ENCODE measurements around the gene C2CD4B. TPM values are rescaled to one million over a fixed set of nuclear protein-coding genes. Genes with fewer than 3 reads are reported as not detected.

C2CD4B gene
- total RNA-seq, 1 experiment from 2014 or later = not detected

DNA sequence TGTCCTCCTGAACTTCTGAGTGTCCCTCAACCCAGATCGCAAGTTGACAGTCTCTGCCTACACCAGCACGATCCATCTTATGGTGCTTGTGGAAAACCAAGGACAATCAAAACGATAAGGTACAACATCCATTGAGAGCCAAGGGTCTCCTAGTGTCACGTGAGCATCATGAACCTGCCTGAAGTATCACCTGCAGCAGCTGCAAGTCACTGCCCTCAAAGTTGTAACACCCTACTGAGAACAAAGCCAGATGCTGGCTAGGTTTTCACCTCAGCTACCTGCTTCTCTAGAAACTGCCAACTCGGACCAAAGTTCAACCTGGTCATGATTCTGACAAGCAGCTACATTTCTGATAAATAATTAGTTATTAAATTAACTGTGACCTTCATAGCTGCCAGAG is 17.5 kb downstream of the C2CD4B start:
- no peak for DNase-seq (ENCODE audit: low read depth)

DNA sequence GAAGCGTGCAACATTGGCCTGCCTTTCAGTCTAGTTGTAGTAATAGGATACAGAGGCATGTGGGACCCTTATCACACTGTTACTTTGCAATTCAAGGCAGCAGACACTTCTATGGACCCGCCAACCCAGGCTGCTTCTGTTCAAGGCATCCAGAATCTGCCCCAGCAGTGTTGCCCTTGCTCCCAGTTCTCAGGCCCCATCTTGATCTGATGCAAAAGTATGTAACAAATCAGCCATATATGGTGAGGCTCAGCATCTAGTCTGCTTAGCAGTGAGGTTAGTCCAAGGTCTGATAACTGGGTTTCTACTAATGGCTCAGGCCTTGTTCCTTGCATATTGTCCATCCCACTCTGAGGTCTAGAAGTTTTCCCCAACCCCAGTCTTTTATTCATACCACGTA is 17.9 kb downstream of the C2CD4B start:
- DNase-seq (ENCODE audit: low read depth) = no peak

DNA sequence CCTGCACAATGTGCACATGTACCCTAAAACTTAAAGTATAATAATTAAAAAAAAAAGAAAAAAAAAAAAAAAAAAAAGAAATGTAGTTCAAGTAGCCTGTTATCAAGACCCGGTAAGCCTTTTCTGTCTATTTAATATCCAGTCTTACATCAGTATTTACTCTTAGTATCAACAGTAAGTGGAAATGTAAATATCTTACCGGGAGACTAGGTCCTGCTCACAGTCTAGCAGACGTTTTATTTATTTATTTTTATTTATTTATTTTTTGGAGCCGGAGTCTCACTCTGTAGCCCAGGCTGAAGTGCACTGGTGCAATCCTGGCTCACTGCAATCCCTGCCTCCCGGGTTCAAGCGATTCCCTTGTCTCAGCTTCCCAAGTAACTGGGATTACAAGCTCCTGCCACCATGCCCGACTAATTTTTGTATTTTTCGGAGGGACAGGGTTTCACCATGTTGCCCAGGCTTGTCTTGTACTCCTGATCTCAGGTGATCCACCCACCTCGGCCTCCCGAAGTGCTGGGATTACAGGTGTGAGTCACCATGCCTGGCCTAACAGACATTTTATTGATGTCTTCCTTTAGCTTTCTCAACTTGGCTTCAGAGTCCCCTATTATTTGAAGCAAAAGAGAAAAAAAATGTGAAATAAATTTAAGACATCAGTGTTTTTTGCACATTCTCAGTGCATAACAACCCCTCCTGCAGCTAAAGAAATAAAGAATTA is 19.9 kb downstream of the C2CD4B start:
- DNase-seq (ENCODE audit: low read depth) = no peak

- no peak for DNase-seq (ENCODE audit: low read depth)
These were observed 22.3 kb downstream of the C2CD4B start for GRCh38 chr15:62142736-62143135.

DNA sequence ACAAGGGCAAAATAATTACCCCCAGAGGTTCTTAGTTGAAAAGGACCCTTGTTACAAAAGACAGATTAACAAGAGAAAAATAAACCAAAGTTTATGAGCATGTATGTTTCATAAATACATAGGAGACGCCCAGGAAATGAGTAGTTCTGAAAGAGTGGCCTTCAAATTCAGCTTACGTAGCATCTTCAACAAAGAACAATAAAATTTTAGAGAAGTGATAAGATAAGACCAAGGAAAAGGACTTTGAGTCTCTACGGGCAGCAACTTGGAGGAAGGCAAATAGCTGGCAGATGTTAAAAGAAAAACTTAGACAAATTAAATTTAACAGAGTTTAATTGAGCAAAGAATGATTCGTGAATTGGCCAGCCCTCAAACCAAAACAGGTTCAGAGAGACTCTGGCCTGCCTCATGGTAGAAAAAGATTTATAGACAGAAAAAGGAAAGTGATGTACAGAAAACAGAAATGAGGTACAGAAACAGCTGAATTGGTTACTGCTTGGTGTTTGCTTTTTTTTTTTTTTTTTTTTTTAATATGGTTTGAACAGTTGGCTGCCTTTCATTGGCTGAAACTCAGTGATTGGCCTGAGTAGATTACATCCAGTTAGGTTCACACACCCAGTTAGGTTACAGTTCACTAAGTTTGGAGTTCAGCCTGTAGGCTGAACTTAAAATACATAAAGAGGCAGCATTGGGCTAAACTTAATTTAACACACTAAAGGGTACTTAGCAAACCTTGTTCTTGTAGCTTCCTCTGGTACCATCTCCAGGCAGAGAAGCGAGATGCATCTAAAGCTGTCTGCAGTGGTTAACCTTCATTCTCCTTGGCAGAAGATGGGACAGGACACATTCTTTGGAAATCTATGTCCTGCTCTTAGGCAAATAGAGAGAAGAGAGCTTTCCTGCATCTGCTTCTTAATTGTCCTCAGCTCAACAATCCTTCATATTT is 23.2 kb downstream of the C2CD4B start:
- DNase-seq (ENCODE audit: low read depth) = no peak

DNA sequence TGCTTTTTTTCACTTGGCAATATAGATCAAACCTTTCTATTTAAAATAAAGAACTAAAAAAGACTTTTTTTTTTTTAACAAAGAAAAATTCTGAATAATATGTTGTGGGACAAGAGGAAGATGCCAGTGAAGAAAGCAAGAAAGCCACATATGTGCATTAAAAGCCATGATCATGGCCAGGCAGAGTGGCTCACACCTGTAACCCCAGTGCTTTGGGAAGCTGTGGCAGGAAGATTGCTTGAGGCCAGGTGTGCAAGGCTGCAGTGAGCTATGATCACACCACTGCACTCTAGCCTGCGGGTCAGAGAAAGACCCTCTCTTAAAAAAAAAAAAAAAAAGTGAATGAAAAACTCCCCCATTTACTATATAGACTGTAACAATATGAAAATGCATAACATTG is 23.9 kb downstream of the C2CD4B start:
- DNase-seq (ENCODE audit: low read depth) = no peak

DNA sequence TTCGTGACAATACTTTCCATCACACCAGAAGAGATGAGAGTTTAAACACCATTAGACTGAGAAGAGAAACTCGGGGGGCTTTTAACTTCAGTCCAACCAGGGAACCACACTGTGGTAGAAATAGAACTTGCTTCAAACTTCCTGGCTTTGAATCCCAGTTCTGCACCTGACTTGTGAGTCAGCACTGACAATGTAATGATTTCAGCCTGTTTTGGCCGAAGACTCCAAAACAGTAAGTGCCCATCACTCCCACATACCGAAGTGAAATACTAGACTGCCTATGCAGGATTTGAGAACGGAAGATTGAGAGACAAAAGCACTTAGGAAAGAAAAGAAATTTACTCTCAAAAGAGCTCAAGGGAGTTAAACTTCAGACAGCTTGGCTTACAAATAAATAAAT is 27.0 kb downstream of the C2CD4B start:
- peak; percentile 66 for DNase-seq (ENCODE audit: low read depth)

DNA sequence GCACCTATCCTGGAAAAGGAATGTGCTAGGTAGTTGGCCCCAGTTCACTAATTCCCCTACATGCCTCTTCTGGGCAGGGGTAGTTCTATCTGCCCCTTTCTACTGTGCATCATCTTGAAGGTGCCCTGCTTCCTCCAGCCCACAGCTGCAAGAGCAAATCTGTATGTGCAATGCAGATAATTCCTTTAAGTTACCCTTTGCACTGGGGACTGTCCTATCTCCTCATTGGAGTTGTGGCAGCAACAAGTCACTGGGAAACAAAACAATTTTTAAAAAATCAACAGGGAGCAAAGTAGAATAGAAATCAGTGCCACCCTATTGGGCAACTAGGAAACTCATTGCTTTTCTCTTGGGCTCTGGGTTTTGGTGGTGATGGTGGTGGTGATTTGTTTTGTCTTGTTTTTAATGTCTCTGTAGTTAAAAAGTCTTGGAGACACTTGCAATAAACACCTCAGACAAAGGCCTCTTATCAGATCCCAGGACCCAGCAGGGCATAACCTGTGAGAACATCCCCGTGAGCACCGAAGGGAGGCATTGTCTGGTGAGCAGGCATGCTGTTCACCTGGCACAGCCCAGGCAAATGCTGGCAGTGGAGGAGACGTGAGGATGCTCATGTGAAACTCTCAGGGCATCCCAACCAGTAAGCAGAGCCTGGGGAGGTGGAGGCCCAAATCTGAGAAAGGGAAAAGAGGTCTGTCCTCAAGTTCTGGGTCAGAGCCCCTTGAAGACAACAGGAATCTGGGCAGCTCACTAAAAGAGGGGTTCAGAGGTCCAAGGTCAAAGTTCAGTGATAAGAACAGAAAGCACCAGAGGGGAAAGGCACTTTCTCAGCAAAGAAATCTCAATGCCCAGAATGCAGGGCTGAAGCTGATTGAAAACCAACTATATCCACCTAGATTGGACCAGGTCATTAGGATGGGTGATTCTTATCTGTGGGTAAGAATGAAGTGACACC is 27.9 kb downstream of the C2CD4B start:
- no peak for DNase-seq (ENCODE audit: low read depth)

DNA sequence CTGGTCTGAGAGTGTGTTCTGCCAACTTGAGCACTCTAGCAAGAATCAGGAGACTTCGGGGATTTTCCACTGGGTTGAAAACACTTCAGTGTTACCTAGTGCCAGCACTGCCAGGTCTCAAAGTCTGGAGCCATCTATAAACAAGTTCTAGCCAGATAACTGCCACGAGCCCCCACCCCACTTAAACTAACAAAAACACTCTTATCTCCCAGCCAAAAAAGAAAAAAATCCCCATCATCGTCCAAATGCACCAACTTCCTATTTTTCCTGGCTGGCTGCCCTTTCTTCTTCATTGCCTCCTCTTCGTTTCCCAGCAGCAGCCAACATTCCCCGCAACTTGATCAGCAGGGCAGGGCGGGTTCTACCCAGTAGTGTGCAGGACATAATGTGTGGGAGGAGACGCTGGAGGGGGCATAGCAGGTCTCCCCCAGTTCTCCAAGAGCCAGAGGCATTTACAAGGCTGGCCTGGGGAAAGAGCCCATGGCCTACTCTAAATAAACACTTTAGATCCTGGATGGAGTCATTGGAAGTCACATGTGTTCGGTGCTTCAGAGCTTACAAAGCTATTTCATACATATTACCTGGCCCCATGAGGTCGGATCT is 29.5 kb downstream of the C2CD4B start:
- DNase-seq (ENCODE audit: low read depth) = peak; percentile 41

- no peak for DNase-seq (ENCODE audit: low read depth)
These were observed 31.9 kb downstream of the C2CD4B start for GRCh38 chr15:62133141-62133540.

DNA sequence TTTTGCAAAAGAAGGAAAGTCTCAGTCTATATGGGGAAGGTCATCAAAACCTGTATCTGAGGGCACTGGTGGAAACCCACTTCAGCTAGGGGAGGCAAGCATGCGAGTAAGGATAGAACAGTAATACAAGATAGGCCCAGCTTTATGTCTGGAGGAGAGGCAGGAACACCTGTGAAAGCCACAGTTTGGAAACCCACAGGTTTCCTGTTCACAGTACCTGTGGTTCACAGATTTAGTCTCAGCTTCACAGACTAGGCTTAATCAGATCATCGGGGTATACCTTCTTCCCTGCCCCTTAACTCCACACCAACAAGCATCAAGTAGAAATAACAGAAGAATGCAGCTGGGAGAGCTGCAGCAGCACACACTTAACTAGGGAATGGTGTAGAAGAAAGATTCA is 36.2 kb downstream of the C2CD4B start:
- no peak for DNase-seq (ENCODE audit: low read depth)

DNA sequence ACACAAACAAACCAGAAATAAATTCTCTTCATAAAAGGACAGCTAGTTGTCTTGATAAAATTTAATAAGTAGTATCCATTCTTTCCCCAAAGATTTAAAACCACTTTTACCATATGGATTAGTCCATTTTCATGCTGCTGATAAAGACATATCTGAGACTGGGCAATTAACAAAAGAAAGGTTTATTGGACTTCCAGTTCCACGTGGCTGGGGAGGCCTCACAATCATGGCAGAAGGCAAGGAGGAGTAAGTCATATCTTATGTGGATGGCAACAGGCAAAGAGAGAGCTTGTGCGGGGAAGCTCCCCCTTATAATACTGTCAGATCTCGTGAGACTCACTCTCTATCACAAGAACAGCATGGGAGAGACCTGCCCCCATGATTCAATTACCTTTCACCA is 38.7 kb downstream of the C2CD4B start:
- DNase-seq (ENCODE audit: low read depth) = no peak

- peak; percentile 58 for DNase-seq (ENCODE audit: low read depth)
These were observed 39.3 kb downstream of the C2CD4B start for GRCh38 chr15:62125773-62126172.

- no peak for DNase-seq (ENCODE audit: low read depth)
These were observed 40.1 kb downstream of the C2CD4B start for GRCh38 chr15:62124973-62125303.

DNA sequence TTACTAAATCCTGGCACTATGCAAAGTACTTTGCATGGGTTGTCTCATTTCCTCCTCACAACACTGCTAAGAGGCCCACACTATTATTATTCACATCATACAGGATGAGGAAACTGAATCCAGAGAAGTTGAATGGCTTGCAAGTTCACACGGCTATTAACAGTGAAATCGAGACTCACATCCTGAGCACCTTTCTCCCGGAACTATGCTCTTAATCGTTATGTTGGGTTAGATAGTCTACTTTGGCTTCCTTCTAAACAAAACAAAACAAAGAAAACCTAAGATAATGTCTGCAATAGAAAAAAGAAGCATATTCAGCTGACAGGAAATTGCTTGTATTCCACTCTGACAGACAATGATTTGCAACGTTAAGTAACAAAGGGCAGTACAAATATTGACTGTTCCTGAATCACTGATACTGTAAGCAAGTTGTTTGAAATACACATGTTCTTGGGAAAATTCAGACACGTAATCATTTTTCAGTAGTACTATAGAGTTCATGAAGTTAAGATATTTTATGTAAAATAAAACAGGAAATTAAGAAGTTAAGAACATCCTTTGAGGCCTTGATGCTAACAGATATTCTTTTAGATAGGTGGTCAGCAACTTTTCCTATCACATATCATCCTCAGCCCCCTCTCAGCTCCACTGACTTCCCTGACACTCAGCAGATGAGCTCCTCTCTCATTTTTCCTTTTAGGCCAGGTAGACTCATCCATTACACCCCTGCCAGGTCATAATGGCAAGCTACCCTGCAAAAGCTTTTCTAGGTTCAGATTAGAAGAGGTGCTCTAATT is 40.7 kb downstream of the C2CD4B start:
- DNase-seq (ENCODE audit: low read depth) = no peak

GRCh38 chr15:62122249-62122648 is 42.8 kb downstream of the C2CD4B start:
- no peak for DNase-seq (ENCODE audit: low read depth)

GRCh38 chr15:62121273-62122015 is 43.6 kb downstream of the C2CD4B start:
- DNase-seq (ENCODE audit: low read depth) = peak; percentile 29

- no peak for DNase-seq (ENCODE audit: low read depth)
These were observed 44.3 kb downstream of the C2CD4B start for GRCh38 chr15:62120776-62121175.

DNA sequence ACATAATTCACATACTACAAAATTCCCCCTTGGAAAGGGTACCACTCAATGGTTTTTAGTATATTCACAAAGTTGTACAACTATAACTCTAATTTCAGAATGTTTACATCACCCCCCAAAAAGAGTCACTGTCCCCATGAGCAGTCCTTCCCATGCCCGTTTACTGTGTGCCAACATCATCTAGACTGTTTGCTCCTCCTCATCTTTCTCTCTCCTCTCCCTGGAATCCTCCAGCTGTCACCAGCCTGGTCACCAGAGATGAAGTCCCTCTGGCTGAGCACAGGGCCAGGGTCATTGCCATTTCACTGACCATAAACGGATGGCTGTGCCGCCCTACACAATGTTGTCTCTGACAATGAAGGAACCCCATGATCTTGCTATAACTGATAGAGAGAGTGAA is 45.2 kb downstream of the C2CD4B start:
- DNase-seq (ENCODE audit: low read depth) = no peak
